Fibroblast of skin of right biceps (primary cell): ENCODE data around the gene PUS7.
"Not testable (repeated sequence)": the region's sequence is repeated elsewhere in the genome, so short reads cannot be mapped to it uniquely, and the experiment has no call there.

Experiments
- DNase-seq: peaks from one replicate; pipeline ENCODE4 v3.0.0-alpha.2; 2013

Gene PUS7, protein sequence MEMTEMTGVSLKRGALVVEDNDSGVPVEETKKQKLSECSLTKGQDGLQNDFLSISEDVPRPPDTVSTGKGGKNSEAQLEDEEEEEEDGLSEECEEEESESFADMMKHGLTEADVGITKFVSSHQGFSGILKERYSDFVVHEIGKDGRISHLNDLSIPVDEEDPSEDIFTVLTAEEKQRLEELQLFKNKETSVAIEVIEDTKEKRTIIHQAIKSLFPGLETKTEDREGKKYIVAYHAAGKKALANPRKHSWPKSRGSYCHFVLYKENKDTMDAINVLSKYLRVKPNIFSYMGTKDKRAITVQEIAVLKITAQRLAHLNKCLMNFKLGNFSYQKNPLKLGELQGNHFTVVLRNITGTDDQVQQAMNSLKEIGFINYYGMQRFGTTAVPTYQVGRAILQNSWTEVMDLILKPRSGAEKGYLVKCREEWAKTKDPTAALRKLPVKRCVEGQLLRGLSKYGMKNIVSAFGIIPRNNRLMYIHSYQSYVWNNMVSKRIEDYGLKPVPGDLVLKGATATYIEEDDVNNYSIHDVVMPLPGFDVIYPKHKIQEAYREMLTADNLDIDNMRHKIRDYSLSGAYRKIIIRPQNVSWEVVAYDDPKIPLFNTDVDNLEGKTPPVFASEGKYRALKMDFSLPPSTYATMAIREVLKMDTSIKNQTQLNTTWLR

GRCh38 chr7:105521717-105522463 lies at the start of gene PUS7:
Gene PUS7 (minus strand): TSS chr7:105522271. CDS start chr7:105508512, 13,759 bp downstream.
- DNase-seq: peak; percentile 91

DNA sequence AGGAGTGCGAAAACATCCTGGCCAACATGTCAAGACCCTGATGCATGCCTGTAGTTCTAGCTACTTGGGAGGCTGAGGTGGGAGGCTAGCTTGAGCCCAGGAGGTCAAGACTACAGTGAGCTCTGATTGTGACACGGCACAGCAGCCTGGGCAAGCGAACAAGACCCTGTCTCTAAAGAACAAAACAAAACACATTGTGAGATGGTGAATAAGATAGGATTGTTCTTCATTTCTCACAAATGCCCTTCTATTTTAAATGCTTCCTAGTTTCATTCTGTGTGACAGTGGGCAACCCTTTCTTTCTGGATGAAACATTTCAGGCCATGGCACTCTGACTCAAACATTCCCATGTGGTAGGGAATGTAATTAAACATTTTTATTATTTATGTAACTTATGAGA lies 45.8 kb upstream of the PUS7 start:
- DNase-seq: no peak

GRCh38 chr7:105567024-105567423 lies 45.0 kb upstream of the PUS7 start:
- no peak for DNase-seq

DNA sequence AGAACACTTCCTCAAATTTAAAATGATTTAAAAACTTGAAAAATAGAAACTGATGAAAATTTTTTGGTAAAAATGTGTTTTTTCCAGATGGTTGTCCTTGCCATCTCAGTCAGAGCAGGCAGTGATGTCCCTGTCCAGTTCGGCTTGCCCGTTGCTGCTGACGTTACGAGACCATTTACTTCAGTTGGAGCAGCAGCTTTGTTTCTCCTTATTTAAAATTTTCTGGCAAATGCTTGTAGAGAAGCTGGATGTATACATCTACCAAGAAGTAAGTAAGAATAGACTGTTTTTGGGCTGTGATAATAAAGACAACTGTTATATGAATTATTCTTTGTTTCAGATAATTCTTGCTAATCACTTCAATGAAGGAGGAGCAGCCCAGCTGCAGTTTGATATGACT lies 43.1 kb upstream of the PUS7 start:
- no peak for DNase-seq

- DNase-seq: no peak
Observed at GRCh38 chr7:105559926-105560325, 37.9 kb upstream of the PUS7 start.

DNA sequence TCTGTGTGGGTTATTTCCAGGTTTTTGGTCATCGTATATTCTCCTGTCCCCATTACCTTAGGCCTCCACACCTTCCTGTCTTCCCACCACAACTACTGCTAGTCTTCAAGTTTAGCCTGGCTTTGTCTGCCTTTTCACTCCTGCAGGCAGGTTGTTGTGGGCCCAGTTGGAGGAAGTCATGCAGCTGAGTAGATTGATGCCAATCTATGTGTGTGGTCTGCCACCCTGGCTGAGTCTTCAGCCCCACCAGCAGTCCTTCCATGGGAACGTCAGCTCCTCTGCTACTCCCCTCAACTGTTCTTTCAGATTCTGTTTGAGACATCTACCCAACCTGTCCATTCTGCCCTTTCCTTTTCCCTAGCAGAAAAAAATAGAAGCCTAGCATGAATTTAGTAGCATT lies 16.3 kb upstream of the PUS7 start:
- DNase-seq: no peak

DNA sequence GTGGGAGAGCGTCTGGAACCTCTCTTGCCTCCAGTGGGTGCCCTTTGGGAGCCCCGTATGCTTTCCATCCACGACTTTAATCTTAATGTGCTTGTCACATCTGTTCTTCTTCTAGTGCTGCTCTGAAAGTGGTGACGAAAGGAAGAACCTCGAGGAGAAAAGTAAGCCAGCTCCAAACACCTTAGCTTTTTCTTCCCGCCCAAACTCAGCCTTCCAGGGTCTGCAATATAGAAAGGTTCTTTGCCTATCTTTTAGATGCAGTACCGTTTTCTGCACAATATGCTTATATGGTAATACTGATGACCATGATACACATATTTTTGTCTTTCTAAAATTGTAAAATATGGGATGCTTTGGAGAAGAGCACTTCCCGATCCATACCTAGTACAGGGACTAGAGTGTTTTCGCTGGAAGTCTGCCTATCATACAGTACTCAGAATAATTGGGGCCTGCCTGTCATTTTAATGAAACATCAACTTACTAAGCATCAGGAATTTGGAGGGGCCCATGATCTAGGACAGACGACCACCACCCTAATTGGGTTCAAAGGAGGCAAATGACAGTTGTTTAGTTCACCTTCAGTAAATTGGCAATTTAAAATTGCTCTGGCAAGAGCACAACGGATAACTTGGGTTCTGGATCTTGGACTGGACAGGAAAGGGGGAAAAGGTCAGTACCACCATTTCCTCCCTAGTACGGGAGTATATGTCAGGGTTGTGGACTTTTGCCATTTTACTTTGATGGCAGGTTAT lies 10.8 kb upstream of the PUS7 start:
- no peak for DNase-seq

DNA sequence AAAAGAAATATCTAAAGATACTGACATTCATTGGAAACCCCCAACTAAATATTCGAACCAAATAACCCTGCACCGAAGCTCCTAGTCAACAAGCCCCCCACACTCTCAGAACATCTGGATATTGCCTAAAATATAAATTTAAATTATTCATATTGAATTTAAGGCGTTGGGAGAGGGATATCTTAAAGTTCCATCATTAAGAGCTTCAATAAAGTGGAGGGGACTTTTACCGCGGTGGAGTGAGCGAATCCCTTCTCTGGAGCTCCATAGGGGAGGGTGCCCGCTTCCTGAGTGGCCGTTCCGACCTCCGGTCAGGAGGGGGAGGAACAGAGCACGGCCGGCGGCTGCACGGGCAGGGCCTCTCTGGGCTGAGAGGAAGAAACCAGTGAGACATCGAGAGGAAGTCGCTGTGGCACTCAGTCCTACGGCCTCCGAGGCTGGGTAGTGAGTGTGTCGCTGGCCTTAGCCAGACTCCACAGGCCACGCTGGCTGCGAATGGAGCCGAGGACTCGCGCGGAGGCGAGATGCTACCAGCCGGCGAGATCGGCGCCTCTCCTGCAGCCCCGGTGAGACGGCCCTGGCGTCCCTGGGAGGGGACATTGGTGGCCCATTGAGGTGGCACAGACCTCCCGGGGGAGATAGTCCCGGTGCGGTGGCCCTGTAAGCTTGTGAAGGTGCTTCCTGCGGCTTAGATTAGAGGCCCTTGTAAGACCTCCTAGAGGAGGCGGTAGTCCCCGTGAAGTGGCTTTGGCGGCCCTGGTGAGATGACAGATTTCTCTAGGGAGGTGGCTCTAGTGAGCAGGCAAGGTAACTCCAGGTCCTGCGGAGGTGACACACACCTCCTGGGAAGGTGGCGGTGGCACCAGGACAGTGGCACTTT lies 10.0 kb upstream of the PUS7 start, which contains the start of gene RINT1:
TSS of gene RINT1 (plus strand) at position 410 of the 880 bp plus-strand sequence. CDS start at position 525, 115 bp downstream.
- DNase-seq: peak; percentile 90

- DNase-seq: no peak
Observed at GRCh38 chr7:105530546-105530945, 8.5 kb upstream of the PUS7 start.

GRCh38 chr7:105530126-105530525 lies 8.1 kb upstream of the PUS7 start:
- DNase-seq: no peak

- not testable (repeated sequence) for DNase-seq
Observed at GRCh38 chr7:105527737-105528136, 5.7 kb upstream of the PUS7 start.

DNA sequence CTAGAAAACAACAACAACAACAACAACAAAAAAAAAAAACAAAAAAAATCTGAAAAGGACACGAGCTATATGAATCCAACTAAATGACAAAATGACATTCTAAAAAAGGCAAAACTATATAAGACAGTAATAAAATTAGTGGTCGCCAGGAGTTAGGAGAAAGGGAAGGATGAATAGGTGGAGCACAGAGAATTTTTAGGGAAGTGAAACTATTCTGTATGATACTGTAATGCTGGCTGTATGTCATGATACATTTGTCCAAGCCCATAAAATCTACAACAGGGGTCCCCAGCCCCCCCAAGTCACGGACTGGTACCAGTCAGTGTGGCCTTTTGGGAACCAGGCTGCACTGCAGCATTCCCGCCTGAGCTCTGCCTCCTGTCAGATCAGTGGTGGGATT lies 2.8 kb upstream of the PUS7 start:
- DNase-seq: no peak

DNA sequence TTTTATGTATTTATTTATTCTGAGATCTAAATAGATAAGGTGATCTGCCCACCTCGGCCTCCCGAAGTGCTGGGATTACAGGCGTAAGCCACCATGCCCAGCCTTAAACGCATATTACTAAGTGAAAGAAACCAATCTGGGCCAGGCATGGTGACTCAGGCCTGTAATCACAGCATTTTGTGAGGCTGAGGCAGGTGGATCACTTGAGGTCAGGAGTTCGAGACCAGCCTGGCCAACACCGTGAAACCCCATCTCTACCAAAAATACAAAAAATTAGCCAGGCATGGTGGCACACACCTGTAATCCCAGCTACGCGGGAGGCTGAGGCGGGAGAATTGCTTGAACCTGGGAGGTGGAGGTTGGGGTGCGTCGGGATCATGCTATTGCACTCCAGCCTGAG lies 2.4 kb upstream of the PUS7 start:
- not testable (repeated sequence) for DNase-seq

DNA sequence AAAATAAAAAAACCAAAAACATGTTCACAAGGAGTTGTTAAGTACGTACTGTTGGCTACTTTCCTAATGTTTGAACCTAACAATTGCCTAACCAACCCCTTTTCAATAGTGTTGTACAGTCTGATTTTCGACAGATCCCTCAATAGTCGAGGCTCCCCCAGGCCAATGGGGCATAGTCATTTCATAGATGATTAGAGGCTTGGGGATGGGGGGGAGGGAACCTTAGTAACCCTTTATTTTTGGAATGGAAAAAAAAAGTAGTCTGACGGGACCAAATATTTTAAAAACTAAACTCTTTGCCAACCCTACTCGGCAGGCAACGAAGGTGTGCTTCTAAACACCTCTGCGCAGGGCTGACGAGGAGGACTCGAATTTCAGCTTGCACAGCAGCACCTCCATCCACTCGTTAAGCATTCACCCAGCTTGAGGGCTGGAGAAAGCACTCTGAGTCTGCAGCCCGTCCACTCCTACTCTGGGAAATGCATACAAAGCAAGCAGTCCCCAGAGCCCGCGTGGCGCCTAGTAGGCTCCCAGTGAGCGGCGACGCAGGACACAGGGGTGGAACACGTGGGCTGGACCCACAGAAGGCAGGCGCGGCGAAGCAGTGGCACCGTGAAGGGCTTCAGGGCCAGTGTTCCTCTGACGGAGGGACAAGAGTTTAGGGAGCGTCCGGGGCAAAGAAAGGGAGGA lies 899 bp downstream of the PUS7 start:
- DNase-seq: peak; percentile 62

DNA sequence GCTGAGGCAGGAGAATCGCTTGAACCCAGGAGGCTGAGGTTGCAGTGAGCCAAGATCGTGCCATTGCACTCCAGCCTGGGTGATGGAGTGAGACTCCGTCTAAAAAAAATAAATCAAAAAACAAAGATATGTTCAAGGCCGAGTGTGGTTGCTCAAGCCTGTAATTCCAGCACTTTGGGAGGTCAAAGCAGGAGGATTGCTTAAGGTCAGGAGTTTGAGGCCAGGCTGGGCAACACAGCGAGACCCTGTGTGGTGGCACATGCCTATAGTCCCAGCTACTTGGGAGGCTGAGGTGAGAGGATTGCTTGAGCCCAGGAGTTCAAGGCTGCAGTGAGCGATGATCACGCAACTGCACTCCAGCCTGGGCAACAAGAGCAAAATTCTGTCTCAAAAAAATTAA lies 1.5 kb downstream of the PUS7 start:
- not testable (repeated sequence) for DNase-seq

DNA sequence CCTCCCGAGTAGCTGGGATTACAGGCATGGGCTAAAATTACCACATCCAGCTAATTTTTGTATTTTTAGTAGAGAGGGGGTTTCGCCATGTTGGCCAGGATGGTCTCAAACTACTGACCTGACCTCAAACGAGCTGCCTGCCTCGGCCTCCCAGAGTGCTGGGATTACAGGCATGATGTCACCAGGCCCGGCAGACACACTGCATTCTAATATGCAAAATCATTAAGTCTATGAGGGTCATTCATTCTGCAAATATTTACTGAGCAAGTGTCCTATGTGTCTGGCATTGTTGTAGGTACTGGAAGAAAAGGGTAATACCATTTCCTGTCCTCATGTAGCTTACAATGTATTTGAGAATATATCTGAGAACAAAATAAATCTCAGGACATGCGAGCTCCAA lies 2.7 kb downstream of the PUS7 start:
- DNase-seq: peak; percentile 23

- not testable (repeated sequence) for DNase-seq
Observed at GRCh38 chr7:105515610-105516009, 6.5 kb downstream of the PUS7 start.

GRCh38 chr7:105512926-105513526 lies 9.0 kb downstream of the PUS7 start:
- DNase-seq: no peak

GRCh38 chr7:105512415-105512814 lies 9.7 kb downstream of the PUS7 start:
- DNase-seq: no peak

GRCh38 chr7:105502173-105502572 lies 19.9 kb downstream of the PUS7 start:
- DNase-seq: no peak

DNA sequence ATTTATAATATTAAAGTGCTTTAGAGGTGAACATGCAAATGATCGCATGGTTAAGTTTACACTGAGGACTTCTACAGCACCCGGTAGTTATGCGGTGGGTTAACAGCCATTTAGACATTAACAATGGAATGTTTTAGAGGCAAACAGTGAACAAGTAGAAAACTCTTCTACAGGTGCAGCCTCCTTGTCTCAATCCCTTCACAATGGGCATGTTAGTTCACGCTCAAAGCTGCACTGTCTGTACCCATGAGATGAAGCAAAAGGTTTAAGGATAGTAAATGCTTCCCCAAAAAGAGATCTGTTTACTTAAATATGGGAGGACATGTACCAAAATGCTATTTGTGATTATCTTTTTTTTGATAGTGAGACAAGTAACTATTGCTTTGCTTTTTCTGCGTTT lies 25.1 kb downstream of the PUS7 start:
- DNase-seq: no peak
